ENCODE data around the gene FCHSD1. TPM values are rescaled to one million over a fixed set of nuclear protein-coding genes. Genes with fewer than 3 reads are reported as not detected.

FCHSD1 gene
- total RNA-seq, 1 experiment from 2014 or later: 37.2 TPM

GRCh38 chr5:141662028-141662427, 10.8 kb upstream of the FCHSD1 start:
- ChIA-PET POLR2A (interaction anchor here (0.5 kb wide), 1 partner anchor 224 kb away, joined by 3 read pairs; no protein-coding TSS in a partner anchor), CTCF (no interaction called here), RAD21 (ENCODE audit: low non-redundant PET in 1 of 2, low total read pairs in 2 of 2, uncharacterized antibody in 2 of 2, unreplicated experiment in 2 of 2) (no interaction called here)
- H3K36me3 ChIP-seq (ENCODE audit: control insufficient read depth in 1 of 2, insufficient read depth in 2 of 2, low read length in 2 of 2): no peaks in the 10 kb centered on the region
- H3K4me1 ChIP-seq (ENCODE audit: control insufficient read depth in 1 of 2, insufficient read depth in 2 of 2, low read length in 2 of 2): peaks cover 0 to 19% of the 10 kb centered on the region in 2 experiments; a peak in 2 of 4 replicates
- no peaks in the 10 kb centered on the region for H3K9me2 ChIP-seq (ENCODE audit: insufficient read depth)
- no peak overlapping the region for H3K4me3 ChIP-seq (replicated peaks in 1 of 2; ENCODE audit: low read depth in 1 of 2, low read length in 2 of 2)
- no peak overlapping the region for H2AFZ ChIP-seq (ENCODE audit: low read depth, low read length, poor library complexity, severe bottlenecking)
- intact Hi-C loops (cut with micrococcal nuclease): loop anchor here (10.0 kb wide), 1 partner anchor 483 kb away; no protein-coding TSS in a partner anchor
- no peak for TF ChIP-seq ZFX (IDR thresholded peaks at IDR 0.05)
- TF ChIP-seq JUND (IDR thresholded peaks at IDR 0.05): no peak
- no peak for TF ChIP-seq EGR1 (IDR thresholded peaks at IDR 0.05; ENCODE audit: low read depth)
- TF ChIP-seq EZH2phosphoT487 (IDR thresholded peaks at IDR 0.05; ENCODE audit: borderline replicate concordance): no peak
- TF ChIP-seq FOSL1 (IDR thresholded peaks at IDR 0.05; ENCODE audit: low read depth): no peak
- TF ChIP-seq MAX (IDR thresholded peaks at IDR 0.05): no peak
- TF ChIP-seq, protein P1, sequence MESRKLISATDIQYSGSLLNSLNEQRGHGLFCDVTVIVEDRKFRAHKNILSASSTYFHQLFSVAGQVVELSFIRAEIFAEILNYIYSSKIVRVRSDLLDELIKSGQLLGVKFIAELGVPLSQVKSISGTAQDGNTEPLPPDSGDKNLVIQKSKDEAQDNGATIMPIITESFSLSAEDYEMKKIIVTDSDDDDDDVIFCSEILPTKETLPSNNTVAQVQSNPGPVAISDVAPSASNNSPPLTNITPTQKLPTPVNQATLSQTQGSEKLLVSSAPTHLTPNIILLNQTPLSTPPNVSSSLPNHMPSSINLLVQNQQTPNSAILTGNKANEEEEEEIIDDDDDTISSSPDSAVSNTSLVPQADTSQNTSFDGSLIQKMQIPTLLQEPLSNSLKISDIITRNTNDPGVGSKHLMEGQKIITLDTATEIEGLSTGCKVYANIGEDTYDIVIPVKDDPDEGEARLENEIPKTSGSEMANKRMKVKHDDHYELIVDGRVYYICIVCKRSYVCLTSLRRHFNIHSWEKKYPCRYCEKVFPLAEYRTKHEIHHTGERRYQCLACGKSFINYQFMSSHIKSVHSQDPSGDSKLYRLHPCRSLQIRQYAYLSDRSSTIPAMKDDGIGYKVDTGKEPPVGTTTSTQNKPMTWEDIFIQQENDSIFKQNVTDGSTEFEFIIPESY (IDR thresholded peaks at IDR 0.05; ENCODE audit: extremely low read depth, insufficient replicate concordance, low read length): no peak
- no peak for TF ChIP-seq SIN3A (IDR thresholded peaks at IDR 0.05; ENCODE audit: low read depth)
- no peak for TF ChIP-seq CEBPB (IDR thresholded peaks at IDR 0.05; ENCODE audit: low read depth)
- H3K9me3 ChIP-seq (ENCODE audit: control insufficient read depth in 1 of 2, insufficient read depth in 1 of 2, low read depth in 1 of 2, low read length in 2 of 2): no peaks in the 10 kb centered on the region
- no peak overlapping the region for H3K9ac ChIP-seq (ENCODE audit: low read length)
- H3K27me3 ChIP-seq (ENCODE audit: insufficient read depth, low read length): no peaks in the 10 kb centered on the region
- no peak for DNase-seq (ENCODE audit: low read depth, low spot score)
- peaks cover 4% of the 10 kb centered on the region; the same call in 1 of the 2 replicates for H4K20me1 ChIP-seq (ENCODE audit: insufficient read depth)
- no peak for ATAC-seq
- no peak overlapping the region for H3K4me2 ChIP-seq (ENCODE audit: low read length)
- H3K79me2 ChIP-seq (ENCODE audit: insufficient read depth, low read length): no peaks in the 10 kb centered on the region
- no peak overlapping the region for H3K27ac ChIP-seq (ENCODE audit: low read depth, low read length)
- no TSS peak for BruUV-seq (replicated peaks)
